LNCaP clone FGC (cell line): ENCODE measurements around the gene ZNF276.
"Not testable (repeated sequence)": the region's sequence is repeated elsewhere in the genome, so short reads cannot be mapped to it uniquely, and the experiment has no call there.

Source experiments
- DNase-seq: peaks from one replicate; pipeline ENCODE4 v3.0.0-alpha.2; 2011; ENCODE audit warnings: low read depth
- H3K4me3 ChIP-seq: 2 replicates; pipeline ENCODE4 v1.5.1; 2011; ENCODE audit warnings: mild to moderate bottlenecking, low read depth, low read length, control low read depth
- TF ChIP-seq, protein P1 (sequence below): IDR thresholded peaks from 2 replicates; pipeline ENCODE4 v1.5.1; 2012; ENCODE audit warnings: mild to moderate bottlenecking; ENCODE audit not compliant: control insufficient read depth, insufficient read depth; ENCODE audit errors: extremely low read depth

The ZNF276 gene

DNA sequence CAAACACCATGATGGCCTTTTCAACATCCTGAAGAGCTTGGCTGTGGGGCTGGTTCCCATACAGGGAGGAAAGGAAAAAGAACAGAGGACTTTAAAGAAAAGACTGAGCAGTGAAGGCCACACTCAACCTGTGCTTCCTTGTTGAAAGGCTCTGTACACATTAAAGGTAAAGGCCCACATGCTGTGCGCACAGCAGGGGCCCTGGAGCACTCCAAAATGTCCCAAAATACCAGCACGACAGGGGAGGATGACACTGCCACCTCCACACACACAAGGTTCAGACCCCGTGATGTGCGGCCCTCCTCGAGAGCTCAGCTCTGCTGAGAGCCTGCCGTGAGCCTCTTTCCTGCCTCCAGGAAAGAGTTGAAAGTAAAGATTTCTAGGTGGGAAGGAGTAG lies 58.6 kb downstream of the ZNF276 start:
- TF ChIP-seq, protein P1, sequence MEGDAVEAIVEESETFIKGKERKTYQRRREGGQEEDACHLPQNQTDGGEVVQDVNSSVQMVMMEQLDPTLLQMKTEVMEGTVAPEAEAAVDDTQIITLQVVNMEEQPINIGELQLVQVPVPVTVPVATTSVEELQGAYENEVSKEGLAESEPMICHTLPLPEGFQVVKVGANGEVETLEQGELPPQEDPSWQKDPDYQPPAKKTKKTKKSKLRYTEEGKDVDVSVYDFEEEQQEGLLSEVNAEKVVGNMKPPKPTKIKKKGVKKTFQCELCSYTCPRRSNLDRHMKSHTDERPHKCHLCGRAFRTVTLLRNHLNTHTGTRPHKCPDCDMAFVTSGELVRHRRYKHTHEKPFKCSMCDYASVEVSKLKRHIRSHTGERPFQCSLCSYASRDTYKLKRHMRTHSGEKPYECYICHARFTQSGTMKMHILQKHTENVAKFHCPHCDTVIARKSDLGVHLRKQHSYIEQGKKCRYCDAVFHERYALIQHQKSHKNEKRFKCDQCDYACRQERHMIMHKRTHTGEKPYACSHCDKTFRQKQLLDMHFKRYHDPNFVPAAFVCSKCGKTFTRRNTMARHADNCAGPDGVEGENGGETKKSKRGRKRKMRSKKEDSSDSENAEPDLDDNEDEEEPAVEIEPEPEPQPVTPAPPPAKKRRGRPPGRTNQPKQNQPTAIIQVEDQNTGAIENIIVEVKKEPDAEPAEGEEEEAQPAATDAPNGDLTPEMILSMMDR = no peak
- DNase-seq = no peak
- no peak overlapping the region for H3K4me3 ChIP-seq

DNA sequence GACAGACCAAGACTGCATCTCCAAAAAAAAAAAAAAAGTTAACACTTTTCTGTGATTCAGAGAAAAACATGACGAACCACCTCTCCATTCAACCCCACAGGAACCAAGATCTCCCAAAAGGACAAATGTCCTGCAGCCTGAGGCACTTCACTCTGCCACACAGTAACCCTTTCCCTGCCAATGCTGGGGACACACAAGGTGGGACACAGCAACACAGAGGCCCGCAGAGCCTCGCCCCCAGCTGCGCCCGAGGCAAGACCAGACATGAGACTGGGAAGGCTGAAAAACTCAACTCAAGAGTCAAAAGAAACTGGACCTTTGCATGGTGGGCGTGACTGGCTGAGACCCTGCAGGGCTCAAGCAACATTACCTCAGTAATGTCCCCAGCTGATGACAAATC lies 61.2 kb downstream of the ZNF276 start:
- H3K4me3 ChIP-seq = no peak overlapping the region
- DNase-seq = no peak
- TF ChIP-seq, protein P1 = no peak

DNA sequence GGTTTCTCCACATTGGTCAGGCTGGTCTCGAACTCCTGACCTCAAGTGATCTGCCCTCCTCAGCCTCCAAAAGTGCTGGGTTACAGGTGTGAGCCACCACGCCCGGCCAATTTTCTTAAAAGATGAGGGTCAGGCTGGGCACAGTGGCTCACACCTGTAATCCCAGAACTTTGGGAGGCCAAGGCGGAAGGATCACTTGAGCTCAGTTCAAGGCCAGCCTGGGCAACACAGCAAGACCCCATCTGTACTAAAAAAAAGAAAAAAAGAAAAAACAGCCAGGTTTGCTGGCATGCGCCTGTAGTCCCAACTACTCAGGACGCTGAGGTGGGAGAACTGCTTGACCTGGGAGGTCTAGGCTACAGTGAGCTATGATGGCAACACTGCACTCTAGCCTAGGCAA lies 62.6 kb downstream of the ZNF276 start:
- not testable (repeated sequence) for DNase-seq, H3K4me3 ChIP-seq

DNA sequence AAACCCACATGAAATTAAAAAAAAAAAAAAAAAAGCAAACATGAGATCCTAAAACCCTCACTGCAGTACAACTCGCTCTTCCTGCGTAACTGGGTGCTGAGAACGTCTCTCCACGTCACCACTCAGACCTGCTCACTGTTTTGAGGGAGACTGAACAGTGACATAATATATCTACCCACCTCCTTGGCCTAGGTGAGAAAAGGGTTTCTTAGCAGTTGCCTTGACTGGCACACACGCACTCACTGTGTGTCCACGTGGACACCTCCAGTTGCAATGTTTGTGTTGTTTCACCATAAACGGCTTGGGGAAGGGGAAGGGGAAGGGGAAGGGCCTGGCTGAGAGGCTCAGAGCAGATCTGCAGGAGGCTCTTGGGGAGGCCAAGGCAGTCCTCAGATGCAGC lies 63.1 kb downstream of the ZNF276 start:
- no peak for DNase-seq
- no peak overlapping the region for H3K4me3 ChIP-seq
- TF ChIP-seq, protein P1 = no peak

DNA sequence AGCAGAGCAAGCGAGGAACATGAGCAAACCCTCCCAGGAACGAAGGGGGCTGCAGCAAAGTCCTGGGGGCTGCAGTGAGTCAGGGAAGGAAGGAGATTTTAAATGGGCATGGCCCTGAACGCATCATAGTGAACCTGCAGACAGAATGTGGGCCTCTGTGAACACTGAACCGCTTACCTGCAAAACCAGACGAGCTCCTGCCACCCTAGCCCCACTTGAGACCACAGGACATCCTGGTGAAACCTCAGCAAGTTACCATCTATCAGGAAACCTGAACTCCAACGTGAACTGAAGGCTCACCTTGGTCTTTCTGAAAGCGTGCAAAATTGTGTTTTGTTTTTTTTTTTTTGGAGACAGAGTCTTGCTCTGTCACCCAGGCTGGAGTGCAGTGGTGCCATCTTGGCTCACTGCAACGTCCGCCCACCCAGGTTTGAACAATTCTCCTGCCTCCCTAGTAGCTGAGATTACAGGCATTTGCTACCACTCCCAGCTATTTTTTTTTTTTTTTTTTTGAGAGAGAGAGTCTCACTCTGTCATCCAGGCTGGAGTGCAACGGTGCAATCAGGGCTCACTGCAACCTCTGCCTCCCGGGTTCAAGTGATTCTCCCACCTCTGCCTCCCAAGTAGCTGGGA lies 64.3 kb downstream of the ZNF276 start:
- DNase-seq = no peak
- TF ChIP-seq, protein P1 = no peak
- no peak overlapping the region for H3K4me3 ChIP-seq

DNA sequence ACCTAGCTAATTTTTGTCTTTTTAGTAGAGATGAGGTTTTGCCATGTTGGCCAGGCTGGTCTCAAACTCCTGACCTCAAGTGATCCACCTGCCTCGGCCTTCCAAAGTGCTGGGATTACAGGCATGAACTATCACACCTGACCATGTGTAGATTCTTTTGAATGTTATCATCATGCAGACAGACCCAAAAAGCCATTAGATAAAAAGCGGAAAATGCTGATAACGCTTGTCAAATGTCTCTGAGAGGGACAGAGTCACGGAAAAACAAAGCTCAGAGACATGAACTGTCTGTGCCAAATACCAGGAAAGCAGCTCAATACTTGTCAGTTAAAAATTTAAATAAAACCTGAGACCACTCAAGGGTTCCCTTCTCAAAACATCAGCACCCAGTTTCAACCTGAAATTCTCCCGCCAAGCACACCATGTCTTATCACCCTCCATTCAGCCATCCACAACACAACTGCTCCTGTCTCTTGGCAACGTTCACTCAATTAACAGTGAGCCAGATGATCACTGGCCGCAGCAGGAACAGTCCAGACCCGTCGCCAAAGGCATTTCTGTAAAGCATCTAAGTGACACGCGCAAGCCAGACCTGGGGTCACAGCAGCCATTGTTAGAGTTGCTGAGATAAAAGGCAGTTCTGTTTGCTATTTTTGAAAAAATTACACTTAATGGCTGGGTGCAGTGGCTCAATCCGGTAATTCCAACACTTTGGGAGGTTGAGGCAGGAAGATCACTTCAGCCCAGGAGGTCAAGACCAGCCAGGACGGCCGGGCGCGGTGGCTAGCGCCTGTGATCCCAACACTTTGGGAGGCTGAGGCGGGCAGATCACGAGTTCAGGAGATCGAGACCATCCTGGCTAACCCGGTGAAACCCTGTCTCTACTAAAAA lies 65.4 kb downstream of the ZNF276 start:
- no peak for DNase-seq
- no peak overlapping the region for H3K4me3 ChIP-seq
- TF ChIP-seq, protein P1 = no peak

DNA sequence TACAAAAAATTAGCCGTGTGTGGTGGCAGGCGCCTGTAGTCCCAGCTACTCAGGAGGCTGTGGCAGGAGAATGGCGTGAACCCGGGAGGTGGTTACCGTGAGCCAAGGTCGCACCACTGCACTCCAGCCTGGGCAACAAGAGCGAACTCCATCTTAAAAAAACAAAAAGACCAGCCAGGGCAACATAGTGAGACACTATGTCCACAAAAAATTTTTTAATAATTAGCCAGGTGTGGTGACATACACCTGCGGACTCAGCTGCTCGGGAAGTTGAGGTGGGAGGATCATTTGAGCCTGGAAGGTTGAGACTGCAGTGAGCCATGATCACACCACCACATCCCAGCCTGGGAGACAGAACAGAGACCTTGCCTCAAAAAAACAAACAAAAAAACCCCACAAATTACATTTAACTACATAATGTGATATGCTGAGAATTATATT lies 66.0 kb downstream of the ZNF276 start:
- no peak for DNase-seq
- no peak overlapping the region for H3K4me3 ChIP-seq
- TF ChIP-seq, protein P1 = no peak
